ENCODE measurements around the gene GABRG3.

Gene GABRG3

DNA sequence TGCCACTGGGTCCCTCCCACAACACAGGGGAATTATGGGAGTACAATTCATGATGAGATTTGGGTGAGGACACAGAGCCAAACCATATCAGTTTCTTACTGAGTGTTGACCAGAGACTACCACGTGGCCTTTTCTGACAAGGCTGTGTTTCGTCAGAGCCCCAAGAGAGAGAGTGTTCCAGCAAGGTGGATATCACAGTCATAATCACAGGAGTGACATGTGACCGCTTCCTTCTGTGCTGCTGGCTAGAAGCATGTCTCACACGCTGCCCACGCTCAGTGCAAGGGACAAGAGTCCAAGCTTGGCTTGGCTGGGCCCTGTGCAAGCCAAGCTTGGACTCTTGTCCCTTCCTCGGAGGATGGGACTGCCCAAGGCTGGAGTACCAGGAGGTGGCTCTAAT, 103.2 kb downstream of the GABRG3 start:
- DNase-seq (ENCODE audit: low read depth in 1 of 2, low spot score in 1 of 2): no peak
- TF ChIP-seq GABPA (IDR thresholded peaks at IDR 0.05; ENCODE audit: low read depth) (no peak), SPI1 (IDR thresholded peaks at IDR 0.05; ENCODE audit: borderline replicate concordance, low read depth) (no peak), POLR2AphosphoS5 (IDR thresholded peaks at IDR 0.05; ENCODE audit: low read depth) (no peak)
- TF ChIP-seq, protein P1, sequence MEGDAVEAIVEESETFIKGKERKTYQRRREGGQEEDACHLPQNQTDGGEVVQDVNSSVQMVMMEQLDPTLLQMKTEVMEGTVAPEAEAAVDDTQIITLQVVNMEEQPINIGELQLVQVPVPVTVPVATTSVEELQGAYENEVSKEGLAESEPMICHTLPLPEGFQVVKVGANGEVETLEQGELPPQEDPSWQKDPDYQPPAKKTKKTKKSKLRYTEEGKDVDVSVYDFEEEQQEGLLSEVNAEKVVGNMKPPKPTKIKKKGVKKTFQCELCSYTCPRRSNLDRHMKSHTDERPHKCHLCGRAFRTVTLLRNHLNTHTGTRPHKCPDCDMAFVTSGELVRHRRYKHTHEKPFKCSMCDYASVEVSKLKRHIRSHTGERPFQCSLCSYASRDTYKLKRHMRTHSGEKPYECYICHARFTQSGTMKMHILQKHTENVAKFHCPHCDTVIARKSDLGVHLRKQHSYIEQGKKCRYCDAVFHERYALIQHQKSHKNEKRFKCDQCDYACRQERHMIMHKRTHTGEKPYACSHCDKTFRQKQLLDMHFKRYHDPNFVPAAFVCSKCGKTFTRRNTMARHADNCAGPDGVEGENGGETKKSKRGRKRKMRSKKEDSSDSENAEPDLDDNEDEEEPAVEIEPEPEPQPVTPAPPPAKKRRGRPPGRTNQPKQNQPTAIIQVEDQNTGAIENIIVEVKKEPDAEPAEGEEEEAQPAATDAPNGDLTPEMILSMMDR (IDR thresholded peaks at IDR 0.05; ENCODE audit: insufficient read depth, low read length): no peak
- TF ChIP-seq, protein P2, sequence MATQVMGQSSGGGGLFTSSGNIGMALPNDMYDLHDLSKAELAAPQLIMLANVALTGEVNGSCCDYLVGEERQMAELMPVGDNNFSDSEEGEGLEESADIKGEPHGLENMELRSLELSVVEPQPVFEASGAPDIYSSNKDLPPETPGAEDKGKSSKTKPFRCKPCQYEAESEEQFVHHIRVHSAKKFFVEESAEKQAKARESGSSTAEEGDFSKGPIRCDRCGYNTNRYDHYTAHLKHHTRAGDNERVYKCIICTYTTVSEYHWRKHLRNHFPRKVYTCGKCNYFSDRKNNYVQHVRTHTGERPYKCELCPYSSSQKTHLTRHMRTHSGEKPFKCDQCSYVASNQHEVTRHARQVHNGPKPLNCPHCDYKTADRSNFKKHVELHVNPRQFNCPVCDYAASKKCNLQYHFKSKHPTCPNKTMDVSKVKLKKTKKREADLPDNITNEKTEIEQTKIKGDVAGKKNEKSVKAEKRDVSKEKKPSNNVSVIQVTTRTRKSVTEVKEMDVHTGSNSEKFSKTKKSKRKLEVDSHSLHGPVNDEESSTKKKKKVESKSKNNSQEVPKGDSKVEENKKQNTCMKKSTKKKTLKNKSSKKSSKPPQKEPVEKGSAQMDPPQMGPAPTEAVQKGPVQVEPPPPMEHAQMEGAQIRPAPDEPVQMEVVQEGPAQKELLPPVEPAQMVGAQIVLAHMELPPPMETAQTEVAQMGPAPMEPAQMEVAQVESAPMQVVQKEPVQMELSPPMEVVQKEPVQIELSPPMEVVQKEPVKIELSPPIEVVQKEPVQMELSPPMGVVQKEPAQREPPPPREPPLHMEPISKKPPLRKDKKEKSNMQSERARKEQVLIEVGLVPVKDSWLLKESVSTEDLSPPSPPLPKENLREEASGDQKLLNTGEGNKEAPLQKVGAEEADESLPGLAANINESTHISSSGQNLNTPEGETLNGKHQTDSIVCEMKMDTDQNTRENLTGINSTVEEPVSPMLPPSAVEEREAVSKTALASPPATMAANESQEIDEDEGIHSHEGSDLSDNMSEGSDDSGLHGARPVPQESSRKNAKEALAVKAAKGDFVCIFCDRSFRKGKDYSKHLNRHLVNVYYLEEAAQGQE (IDR thresholded peaks at IDR 0.05; ENCODE audit: insufficient replicate concordance, low read depth): no peak
- no peaks in the 10 kb centered on the region for H3K27me3 ChIP-seq (ENCODE audit: insufficient read depth, poor library complexity, severe bottlenecking)
- H3K4me3 ChIP-seq (replicated peaks; ENCODE audit: insufficient read depth, low read length): no peak overlapping the region
- no peak overlapping the region for H3K27ac ChIP-seq (replicated peaks)

DNA sequence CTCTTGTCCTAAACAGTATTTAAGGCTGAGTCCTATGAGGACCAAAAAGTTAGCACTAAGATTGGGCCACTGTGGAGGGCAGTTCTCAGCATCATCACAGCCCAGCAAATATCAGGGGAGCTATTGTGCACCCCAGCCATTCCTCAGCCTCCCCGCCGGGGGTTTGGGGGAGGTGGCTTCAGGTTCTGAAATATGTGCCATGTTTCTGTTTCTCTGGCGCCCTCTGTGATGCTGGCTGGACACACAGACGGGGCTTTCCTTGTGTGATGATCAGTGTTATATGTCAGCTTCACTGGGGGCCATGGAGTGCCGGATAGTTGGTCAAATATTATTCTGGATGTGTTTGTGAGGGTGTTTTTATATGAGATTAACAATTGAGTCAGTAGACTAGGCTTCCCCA, 106.8 kb downstream of the GABRG3 start:
- TF ChIP-seq, protein P1 (IDR thresholded peaks at IDR 0.05; ENCODE audit: insufficient read depth, low read length): no peak
- TF ChIP-seq GABPA (IDR thresholded peaks at IDR 0.05; ENCODE audit: low read depth): no peak
- no peak for TF ChIP-seq POLR2AphosphoS5 (IDR thresholded peaks at IDR 0.05; ENCODE audit: low read depth)
- TF ChIP-seq, protein P2 (IDR thresholded peaks at IDR 0.05; ENCODE audit: insufficient replicate concordance, low read depth): no peak
- no peak for TF ChIP-seq SPI1 (IDR thresholded peaks at IDR 0.05; ENCODE audit: borderline replicate concordance, low read depth)

GRCh38 chr15:27081676-27082418, 110.9 kb downstream of the GABRG3 start:
- DNase-seq (ENCODE audit: low read depth in 1 of 2, low spot score in 1 of 2): no peak
- Histone ChIP-seq H3K27me3 (ENCODE audit: insufficient read depth, poor library complexity, severe bottlenecking) (no peaks in the 10 kb centered on the region), H3K27ac (replicated peaks) (no peak overlapping the region), H3K4me3 (replicated peaks; ENCODE audit: insufficient read depth, low read length) (no peak overlapping the region)
- no peak for TF ChIP-seq GABPA (IDR thresholded peaks at IDR 0.05; ENCODE audit: low read depth)
- no peak for TF ChIP-seq POLR2AphosphoS5 (IDR thresholded peaks at IDR 0.05; ENCODE audit: low read depth)

More for the DNA sequence above, 106.8 kb downstream of the GABRG3 start:
- no peak for DNase-seq (ENCODE audit: low read depth in 1 of 2, low spot score in 1 of 2)
- no peaks in the 10 kb centered on the region for H3K27me3 ChIP-seq (ENCODE audit: insufficient read depth, poor library complexity, severe bottlenecking)
- no peak overlapping the region for H3K27ac ChIP-seq (replicated peaks)
- H3K4me3 ChIP-seq (replicated peaks; ENCODE audit: insufficient read depth, low read length): no peak overlapping the region

GRCh38 chr15:27082526-27082925, 111.5 kb downstream of the GABRG3 start:
- DNase-seq (ENCODE audit: low read depth in 1 of 2, low spot score in 1 of 2): no peak
- Histone ChIP-seq H3K4me3 (replicated peaks; ENCODE audit: insufficient read depth, low read length) (no peak overlapping the region), H3K27ac (replicated peaks) (no peak overlapping the region), H3K27me3 (ENCODE audit: insufficient read depth, poor library complexity, severe bottlenecking) (no peaks in the 10 kb centered on the region)
- no peak for TF ChIP-seq GABPA (IDR thresholded peaks at IDR 0.05; ENCODE audit: low read depth)
- no peak for TF ChIP-seq POLR2AphosphoS5 (IDR thresholded peaks at IDR 0.05; ENCODE audit: low read depth)
- TF ChIP-seq, protein P2 (IDR thresholded peaks at IDR 0.05; ENCODE audit: insufficient replicate concordance, low read depth): no peak
- TF ChIP-seq SPI1 (IDR thresholded peaks at IDR 0.05; ENCODE audit: borderline replicate concordance, low read depth): no peak
- TF ChIP-seq, protein P1 (IDR thresholded peaks at IDR 0.05; ENCODE audit: insufficient read depth, low read length): no peak

Measured in HL-60 (cell line).